Stimulated activated CD4-positive, alpha-beta T cell treated with anti-CD3 and anti-CD28 coated beads, Interleukin-1b, Interleukin-23, amount 100 ng/mL, for 4 hours (primary cell): ENCODE data around the gene PSMB10.
"Not testable (repeated sequence)": the region's sequence is repeated elsewhere in the genome, so short reads cannot be mapped to it uniquely, and the experiment has no call there.

Experiments used
- DNase-seq, 2 donors: peaks; one replicate each; pipeline ENCODE4 v3.0.0-alpha.2; 2020; ENCODE audit warnings: low read depth in 2 of 2

The PSMB10 gene

DNA sequence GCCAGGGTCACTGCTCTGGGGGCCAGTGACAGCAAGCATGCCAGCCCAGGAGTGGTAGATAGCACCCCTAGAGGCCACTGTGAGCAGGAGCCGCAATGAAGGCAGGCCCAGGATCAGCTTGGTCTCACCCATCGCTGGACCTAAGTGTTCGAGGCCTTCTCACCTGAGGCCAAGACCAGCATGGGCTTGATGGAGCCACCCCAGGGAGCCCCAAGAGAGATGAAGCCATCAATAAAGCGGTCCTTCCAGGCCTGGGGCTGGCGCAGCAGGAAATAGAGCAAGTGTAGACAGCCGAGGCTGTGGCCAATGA lies 5.5 kb upstream of the PSMB10 start:
- DNase-seq: peak in 1 of 2 donors; percentile 21

DNA sequence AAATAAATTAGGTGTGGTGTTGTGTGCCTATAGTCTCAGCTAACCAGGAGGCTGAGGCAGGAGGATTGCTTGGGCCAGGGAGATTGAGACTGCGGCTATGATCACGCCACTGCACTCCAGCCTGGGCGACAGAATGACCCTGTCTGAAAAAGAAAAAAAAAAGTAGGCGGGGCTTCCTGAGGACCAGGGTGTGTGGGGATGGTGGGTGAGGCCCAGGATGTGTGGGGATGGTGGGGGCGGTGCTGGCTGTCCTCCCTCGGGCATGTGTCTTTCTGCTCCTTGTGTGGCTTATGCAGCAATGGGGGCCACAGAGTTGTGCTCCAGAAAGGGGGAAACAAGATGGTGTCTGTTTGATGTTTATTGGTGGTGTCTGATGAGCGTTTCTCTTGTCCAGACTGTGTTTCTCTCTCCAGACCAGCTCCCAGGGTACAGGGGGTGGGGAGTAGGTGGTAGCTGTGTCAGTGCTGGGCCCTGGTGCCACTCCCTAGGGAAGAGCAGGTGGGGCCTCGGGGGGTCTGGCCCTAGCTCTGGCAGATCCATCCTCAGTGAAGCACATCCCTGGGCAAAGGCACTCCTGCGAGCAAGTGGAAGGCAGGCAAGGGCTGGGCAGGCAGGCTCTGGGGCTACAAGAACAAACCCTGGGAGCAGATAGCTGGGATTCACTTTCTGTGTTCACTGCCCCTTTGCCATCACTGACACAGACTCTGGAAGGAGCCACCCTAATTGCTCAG lies 5.0 kb upstream of the PSMB10 start:
- DNase-seq: no peak

DNA sequence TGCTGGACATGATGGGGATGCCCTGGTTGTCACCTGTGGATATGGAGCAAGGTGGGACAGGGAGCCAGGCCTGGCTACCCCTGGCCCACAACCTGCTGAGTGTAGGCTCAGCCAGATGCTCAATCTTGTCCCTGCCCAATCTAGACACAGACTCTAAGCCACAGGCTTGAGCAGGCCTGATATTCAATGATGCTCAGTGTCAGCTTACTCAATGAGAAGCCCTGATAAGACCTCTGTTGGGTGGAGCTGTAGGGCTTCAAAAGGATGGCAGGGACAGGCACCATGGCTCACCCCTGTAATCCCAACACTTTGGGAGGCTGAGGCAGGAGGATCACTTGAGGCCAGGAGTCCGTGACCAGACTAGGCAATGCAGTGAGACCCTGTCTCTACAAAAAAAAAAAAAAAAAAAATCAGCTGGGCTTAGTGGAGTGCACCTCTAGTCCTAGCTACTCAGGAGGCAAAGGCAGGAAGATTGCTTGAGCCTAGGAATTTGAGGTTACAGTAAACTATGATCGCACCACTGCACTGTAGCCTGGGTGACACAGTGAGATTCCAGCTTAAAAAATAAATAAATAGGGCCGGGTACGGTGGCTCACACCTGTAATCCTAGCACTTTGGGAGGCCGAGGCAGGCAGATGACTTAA lies 3.9 kb upstream of the PSMB10 start:
- DNase-seq: no peak

DNA sequence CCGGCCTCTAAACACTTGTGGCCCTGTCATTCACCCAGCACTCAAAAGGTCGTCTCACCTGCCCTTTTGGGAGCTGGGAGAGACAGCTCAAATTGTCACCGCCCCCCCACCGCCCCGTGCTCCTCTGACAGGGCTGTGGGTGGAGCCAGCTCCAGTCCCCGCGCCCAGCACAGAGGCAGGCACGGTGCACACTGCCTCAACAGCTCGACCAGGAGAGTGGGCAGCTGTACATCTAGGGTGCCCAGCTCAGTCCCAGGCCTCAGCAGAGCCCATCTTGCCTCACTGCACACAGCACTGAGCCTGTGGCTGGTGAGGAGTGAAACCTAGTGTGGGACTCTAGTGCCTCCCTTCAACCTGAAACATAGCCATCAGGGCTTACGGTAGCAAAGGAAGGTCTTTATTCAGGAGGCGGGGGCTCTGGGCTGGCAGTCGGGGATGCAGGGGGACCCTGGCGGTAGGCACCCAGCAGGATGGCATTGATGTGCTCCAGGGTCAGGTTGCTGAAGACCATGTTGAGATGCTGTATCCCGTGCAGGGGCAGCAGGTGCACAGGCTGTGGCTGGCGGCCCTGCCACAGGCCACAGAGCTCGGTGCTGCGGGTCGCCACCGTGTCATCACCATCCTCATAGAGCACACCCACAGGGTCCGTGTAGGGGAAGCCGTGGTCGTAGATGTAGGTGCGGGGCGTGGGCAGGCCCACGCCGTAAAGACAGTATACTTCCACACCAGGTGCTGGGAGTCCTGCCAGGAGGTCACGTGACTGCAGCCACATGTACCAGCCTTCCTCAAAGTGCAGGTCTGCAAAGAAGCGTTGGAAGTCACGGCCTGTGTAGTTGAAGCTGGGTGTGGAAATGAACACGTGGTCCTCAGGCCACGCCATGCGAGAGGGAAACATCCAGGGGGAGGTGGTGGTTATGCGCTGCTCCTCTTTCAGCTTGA lies 3.1 kb upstream of the PSMB10 start:
- DNase-seq: peak in 1 of 2 donors; percentile 60

DNA sequence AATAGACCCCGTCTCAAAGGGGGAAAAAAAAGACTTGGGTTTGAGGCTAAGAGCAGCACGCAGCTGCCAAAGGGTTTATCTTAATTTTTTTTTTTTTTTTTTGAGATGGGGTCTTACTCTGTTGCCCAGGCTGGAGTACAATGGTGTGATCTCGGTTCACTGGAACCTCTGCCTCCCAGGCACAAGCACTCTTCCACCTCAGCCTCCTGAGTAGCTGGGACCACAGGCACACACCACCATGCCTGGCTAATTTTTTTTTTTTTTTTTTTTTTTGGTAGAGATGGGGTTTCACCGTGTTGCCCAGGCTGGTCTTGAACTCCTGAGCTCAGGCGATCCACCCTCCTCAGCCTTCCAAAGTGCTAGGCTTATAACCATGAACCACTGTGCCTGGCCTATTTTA lies 1.1 kb upstream of the PSMB10 start:
- not testable (repeated sequence) for DNase-seq

DNA sequence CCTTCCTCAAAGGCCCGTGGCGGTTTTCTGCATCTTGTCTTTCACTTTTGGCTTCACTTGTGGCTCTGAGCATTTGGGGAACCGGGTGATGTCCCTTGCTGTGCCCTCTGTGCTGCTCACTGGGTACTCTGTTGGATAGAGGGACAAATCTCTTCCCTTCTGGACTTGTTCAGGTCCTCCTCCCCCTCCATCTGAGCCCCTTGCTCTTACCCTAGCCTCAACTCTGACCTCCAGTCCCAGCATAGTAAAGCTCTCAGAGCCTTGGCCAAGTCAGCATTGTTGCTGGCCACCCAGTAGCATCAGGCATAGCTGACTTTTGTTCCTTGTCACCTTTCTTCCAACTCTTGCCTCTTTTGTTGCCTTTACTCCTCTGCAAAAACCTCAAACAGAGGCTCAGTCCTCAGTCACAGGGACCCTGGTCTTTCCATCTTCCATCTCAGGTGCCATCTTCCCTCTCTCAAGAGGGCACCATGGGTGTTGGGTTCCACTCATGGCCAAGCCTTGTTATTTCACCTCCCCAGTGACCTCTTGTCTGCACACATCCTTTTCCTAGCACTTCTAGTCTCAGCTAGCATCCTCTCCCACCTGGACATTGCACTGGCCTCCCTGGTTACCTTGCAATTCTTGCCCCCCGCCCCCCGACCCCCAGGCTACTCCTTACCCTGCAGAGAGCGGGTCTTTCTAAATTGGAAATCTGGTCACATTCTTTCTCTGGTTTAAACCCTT lies 393 bp upstream of the PSMB10 start:
- peak in 1 of 2 donors; percentile 66 for DNase-seq

DNA sequence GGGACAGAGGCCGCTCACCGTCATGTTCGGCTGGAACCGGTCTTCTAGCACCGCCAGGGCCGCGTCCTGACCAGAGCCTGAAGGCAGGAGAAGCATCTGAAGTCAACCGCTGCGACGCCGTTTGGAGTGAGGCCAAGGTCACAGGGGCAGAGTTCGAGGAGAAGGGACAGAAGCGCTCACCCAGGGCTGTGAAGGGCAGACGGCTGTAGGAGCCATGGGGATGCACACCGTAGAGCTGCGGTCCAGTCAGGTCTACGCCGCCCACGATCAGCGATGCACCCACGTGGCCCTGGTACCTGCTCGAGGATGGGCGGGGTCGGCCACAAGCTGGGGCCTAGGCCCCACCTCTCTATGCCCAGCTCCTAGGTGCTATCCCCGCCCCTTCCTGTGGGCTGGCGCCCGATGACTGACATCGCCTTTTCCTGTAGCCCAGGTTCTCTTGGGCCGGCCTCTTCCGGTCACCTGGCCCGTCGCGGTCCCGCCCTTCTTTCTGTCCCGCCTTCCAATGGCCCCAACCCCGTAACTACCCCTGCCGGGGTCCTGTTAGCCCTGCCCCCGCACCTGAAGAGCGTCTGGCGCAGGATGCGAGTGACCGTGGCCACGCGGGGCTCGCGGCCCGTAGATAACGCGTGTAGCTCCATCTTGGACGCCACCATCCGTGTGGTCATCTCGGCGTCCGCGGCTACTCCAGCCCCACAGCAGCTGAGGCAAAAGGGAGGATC lies 1.1 kb downstream of the PSMB10 start:
- peak; percentile 88 to 90 for DNase-seq

DNA sequence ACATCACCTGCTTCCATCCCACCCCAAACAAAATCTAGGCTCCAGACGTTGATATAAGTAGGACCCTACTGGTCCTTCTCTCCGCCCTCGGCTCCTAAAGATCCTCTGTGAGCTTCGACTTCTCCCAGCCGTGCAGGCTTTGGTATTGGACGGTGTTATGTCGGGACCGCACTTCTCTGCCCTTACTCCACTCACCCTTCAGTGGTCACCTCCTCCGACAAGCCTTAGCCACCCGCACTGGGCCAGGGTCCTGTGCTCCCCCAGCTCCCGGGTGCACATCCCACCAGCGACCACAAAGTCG lies 1.6 kb downstream of the PSMB10 start:
- no peak for DNase-seq

DNA sequence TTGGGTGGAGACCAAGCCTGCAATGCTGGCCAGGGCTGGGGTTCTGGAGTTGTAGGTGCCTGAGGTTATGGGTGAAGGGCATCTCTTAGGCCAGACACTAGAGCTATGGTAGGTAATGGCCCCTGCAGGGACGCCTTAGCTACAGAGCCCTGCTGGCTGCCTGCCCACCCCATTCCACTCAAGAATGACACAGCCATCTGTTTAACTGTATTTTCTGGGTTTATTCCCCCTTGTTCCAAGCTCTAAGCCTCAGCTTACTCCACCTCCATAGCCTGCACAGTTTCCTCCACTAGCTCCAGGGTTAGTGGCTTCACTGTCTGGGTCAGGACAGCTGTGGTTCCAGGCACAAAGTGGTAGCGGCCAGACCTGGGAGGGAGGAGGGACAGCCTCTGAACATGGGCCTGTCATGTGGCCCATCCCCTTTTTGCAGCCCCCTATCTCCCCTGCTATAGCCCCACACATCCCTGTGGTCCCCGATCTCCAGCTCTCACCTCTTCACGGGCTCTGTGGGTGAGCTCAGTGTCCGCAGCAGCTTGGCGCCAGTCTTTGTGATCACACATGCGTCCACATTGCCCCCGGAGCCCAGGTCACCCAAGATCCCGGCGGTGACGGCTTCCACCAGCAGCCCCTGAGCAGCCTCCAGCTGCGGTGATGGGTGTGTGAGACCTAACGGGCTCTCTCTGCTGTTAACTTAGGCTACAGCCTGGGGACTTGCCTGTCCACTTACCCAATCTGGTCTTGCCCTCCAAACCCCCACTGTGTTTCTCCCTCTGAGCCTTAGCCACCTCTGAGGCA lies 2.1 kb downstream of the PSMB10 start:
- no peak for DNase-seq

DNA sequence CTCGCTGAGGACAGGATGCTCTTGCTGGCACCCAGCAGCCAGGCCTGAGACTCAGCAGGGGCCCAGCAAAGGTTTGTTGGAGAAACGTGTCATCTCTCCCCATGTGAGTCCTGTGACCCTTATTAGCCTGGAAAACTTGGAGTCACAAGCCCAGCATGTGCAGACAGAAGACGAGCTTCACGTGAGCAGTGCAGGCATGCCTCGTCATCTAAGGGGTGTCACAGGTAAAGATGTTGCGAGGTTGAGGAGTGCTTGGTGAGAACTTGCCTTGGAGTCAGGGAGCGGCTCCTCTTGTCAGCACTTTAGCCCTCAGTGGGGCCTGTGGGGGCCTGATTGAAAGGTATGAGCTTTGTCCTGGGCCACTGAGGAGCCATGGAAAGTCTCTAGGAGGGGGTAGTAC lies 2.8 kb downstream of the PSMB10 start:
- DNase-seq: no peak

DNA sequence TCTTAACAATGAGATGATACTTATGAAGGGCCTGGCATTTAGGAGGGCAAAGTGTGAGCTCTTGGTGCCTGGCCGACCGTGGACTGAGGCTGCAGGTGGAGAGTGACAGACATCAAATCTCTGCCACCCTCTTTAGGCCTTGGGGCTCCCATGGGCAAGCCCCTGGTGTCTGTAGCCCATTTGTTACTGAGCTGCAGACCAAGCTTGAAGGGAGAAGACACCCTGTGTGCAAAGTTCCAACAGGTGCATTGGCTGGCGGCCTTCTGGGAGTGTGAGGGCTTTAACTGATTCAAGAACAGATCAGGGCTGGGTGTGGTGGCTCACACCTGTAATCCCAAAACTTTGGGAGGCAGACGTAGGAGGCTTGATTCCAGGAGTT lies 4.2 kb downstream of the PSMB10 start:
- DNase-seq: no peak

DNA sequence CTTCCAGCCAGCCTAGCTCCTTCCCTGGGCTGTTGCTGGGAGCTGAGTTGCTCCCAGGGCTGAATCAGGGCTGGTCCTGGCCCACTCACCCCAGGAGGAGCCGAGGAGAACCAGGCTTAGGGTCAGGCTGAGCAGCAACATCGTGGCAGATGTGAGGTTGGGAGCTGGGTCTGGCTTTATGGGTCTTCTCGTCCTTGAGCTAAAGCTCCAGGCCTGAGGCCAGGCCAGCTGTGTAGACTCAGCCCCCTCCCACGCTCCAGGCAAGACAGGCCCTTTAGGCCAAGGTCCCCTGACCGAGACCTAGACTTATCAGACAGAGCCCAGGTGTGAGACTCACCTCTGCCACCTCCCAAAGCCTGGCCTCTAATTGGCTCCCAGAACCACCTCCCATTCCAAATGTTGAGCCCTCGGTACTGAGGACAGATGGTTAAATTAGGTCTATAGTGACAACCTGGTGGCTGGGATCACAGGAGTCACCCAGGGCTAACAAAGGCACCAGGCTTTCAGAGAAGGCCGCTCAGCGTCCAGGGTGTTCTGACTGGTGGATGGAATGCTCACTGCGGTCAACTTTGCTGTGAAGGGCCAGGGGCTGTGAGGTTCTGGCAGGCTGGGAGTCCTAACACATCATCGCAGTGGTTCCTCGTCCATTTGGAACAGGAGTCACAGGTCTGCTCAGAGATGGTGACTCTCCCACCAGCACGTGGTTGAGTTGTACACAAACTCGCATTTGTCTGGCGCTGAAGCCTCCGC lies 4.8 kb downstream of the PSMB10 start, which contains the start of gene CTRL:
Gene CTRL (minus strand): TSS at position 151 of the 750 bp plus-strand sequence. CDS start 10 bp downstream, at position 141.
- no peak for DNase-seq

DNA sequence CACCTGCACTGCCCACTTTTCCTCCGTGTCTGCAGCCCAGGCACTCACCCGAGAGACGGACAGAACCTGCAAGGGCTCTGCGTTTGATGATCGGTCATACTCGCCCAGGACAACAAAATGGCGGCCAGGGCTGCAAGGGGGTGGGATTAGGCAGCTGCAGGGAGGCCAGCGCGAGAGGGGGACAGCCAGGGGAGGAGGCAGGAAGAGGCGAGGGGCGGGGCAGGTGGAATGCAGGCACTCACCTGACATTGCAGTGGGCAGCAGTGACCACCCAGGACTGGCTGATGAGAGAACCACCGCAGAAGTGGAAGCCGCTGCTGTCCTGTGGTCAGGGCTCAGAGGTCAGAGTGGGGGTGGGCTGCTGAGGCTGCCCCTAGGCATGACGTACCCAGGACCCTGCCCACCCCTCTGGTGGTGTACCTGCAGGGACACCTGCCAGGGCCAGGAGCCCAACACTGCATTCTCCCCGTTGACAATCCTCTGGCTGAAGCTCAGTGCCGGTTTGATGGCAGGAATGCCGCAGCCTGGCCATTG lies 5.9 kb downstream of the PSMB10 start:
- no peak for DNase-seq

DNA sequence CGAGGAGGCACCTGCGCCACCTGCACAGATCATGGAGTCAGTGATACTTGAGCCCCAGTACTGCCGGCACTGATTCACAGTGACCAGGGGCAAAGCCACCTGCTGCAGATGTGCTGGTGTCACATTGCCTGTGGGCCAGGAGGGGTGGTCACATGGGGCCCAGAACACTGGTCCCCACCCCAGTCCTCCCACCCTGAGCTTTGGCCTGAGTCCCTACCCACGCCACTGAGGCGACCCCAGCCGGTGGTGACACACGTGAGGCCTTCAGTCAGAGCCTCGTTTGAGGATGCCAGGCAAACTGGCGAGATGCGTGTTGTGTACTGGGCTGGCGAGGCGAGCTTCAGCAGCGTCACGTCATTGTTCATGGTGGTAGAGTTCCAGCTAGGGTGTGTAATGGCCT lies 6.5 kb downstream of the PSMB10 start:
- no peak for DNase-seq

DNA sequence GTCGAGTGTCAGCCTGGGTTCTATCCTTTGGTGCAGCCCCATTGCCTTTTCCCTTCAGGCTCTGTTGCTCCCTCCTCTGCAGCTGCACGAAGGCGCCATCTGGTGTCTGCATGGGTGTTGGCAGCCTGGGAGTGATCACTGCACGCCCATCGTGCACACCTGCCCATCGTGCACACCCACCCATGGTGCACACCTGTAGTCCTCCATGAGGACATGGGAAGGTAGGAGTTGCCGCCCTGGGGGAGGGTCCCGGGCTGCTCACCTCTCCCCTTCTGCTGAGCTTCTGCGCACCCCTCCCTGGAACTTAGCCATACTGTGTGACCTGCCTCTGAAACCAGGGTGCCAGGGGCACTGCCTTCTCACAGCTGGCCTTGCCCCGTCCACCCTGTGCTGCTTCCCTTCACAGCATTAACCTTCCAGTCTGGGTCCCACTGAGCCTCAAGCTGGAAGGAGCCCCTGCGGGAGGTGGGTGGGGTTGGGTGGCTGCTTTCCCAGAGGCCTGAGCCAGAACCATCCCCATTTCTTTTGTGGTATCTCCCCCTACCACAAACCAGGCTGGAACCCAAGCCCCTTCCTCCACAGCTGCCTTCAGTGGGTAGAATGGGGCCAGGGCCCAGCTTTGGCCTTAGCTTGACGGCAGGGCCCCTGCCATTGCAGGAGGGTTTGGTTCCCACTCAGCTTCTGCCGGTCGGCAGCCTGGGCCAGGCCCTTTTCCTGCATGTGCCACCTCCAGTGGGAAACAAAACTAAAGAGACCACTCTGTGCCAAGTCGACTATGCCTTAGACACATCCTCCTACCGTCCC lies 7.9 kb downstream of the PSMB10 start:
- DNase-seq: peak; percentile 65 to 69

DNA sequence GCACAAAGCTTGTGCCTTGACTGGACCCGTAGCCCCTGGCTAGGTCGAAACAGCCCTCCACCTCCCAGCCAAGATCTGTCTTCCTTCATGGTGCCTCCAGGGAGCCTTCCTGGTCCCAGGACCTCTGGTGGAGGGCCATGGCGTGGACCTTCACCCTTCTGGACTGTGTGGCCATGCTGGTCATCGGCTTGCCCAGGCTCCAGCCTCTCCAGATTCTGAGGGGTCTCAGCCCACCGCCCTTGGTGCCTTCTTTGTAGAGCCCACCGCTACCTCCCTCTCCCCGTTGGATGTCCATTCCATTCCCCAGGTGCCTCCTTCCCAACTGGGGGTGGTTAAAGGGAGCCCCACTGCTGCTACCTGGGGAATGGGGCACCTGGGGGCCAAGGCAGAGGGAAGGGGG lies 8.5 kb downstream of the PSMB10 start:
- no peak for DNase-seq

DNA sequence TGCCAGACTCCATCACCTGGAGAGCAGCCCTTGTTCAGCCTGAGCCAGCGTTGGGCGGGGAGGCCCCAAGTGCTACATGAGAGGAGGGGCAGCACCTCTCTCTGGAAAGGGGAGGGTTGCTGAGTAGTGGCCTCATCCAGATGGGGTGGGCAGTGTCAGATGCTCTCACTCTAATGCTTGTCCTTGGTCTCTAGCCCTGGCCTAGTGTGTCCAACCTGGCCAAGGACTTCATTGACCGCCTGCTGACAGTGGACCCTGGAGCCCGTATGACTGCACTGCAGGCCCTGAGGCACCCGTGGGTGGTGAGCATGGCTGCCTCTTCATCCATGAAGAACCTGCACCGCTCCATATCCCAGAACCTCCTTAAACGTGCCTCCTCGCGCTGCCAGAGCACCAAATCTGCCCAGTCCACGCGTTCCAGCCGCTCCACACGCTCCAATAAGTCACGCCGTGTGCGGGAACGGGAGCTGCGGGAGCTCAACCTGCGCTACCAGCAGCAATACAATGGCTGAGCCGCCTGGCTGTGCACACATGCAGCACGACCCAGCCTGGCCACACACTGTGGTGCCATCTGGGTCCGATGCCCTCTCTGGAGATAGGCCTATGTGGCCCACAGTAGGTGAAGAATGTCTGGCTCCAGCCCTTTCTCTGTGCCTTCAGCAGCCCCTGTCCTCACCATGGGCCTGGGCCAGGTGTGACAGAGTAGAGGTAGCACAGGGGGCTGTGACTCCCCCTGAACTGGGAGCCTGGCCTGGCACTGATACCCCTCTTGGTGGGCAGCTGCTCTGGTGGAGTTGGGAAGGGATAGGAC lies 9.3 kb downstream of the PSMB10 start:
- DNase-seq: no peak

DNA sequence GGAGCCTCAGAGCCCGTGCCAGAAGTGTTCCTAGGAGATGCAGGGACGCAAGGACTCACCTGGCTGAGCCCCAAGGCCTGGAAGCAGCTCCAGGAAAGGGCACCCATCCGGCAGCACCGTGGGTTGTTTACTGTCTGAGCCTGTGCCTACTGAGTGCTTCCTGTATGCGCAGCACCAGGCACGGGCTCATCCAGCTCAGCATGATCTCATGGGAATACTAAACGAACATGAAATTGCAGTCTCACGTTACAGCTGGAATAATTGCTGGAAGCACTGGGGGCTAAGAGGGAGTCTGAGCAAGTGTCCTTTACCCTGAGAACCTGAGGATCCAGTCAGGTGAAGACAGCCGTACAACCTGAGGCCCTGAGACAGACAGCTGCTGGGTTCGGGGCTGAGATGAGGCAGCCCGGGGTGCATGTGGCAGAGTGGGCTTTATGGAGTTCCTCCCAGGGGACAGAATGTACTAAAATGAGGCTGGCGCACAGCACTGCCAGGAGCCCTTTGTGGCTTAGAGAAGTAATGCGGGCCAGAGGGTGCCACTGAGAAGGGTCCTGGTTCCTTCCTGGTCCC lies 10.4 kb downstream of the PSMB10 start:
- DNase-seq: no peak
